OCI-LY1 (cell line): ENCODE data around the gene FAM110A.

Experiments used
- H2AFZ ChIP-seq: fragments of 200-600 bp; sonication (generic), shearing (Covaris generic); 2 replicates; pipeline ENCODE4 v1.6.0; 2014; ENCODE audit warnings: antibody characterized with exemption, mild to moderate bottlenecking, low read length
- H3F3A ChIP-seq: fragments of 200-600 bp; sonication (generic), shearing (Covaris generic); 2 replicates; pipeline ENCODE4 v1.6.0; 2014; ENCODE audit warnings: mild to moderate bottlenecking, antibody characterized with exemption, low read length, moderate library complexity; ENCODE audit not compliant: insufficient read depth
- H3K27ac ChIP-seq: fragments of 200-600 bp; sonication (generic); 2 replicates; pipeline ENCODE4 v1.5.1; 2014; ENCODE audit warnings: low read length, mixed run types, mild to moderate bottlenecking, low read depth; ENCODE audit not compliant: poor library complexity, severe bottlenecking
- H3K27me3 ChIP-seq: fragments of 200-600 bp; sonication (generic); 2 replicates; pipeline ENCODE4 v1.6.0; 2014; ENCODE audit warnings: antibody characterized with exemption, mild to moderate bottlenecking, low read length, moderate library complexity; ENCODE audit not compliant: insufficient read depth
- H3K36me3 ChIP-seq: fragments of 200-600 bp; sonication (generic); 2 replicates; pipeline ENCODE4 v1.6.1; 2014; ENCODE audit warnings: mild to moderate bottlenecking, antibody characterized with exemption, low read length, moderate library complexity, mixed read lengths; ENCODE audit not compliant: insufficient read depth
- H3K4me1 ChIP-seq: fragments of 200-600 bp; sonication (generic); 2 replicates; pipeline ENCODE4 v1.5.1; 2014; ENCODE audit warnings: mild to moderate bottlenecking, low read length, moderate library complexity; ENCODE audit not compliant: insufficient read depth, severe bottlenecking
- H3K4me2 ChIP-seq: fragments of 200-600 bp; sonication (generic), shearing (Covaris generic); 2 replicates; pipeline ENCODE4 v1.6.1; 2014; ENCODE audit warnings: low read length
- H3K4me3 ChIP-seq: fragments of 200-600 bp; sonication (generic); 2 replicates; pipeline ENCODE4 v1.5.1; 2014; ENCODE audit warnings: low read length, low read depth, mild to moderate bottlenecking, mixed read lengths; ENCODE audit not compliant: poor library complexity, severe bottlenecking
- H3K79me2 ChIP-seq: fragments of 200-600 bp; shearing (Covaris generic); 2 replicates; pipeline ENCODE4 v1.6.1; 2016; ENCODE audit warnings: mixed run types, low read length, mixed read lengths; ENCODE audit not compliant: insufficient read depth
- H3K9ac ChIP-seq: fragments of 200-600 bp; sonication (generic), shearing (Covaris generic); 2 replicates; pipeline ENCODE4 v1.6.1; 2014; ENCODE audit warnings: mild to moderate bottlenecking, low read length, mixed read lengths
- H3K9me2 ChIP-seq: fragments of 200-600 bp; sonication (generic), shearing (Covaris generic); 2 replicates; pipeline ENCODE4 v1.6.1; 2014; ENCODE audit warnings: low read depth, mild to moderate bottlenecking, low read length, mixed read lengths
- H3K9me3 ChIP-seq: fragments of 200-600 bp; shearing (Covaris generic); 2 replicates; pipeline ENCODE4 v1.6.1; 2014; ENCODE audit warnings: low read length, mixed read lengths
- H4K20me1 ChIP-seq: fragments of 200-600 bp; sonication (generic), shearing (Covaris generic); 2 replicates; pipeline ENCODE4 v1.6.0; 2016; ENCODE audit warnings: mild to moderate bottlenecking, low read length; ENCODE audit not compliant: insufficient read depth
- EZH2 ChIP-seq: fragments of 200-600 bp; sonication (generic), shearing (Covaris generic); IDR thresholded peaks from 2 replicates; pipeline ENCODE4 v1.8.0; 2017; ENCODE audit warnings: borderline replicate concordance, mixed run types, mild to moderate bottlenecking, antibody characterized with exemption, low read length, moderate library complexity, mixed read lengths
- TF ChIP-seq, protein P1 (sequence below): fragments of 200-600 bp; sonication (generic), shearing (Covaris generic); IDR thresholded peaks from 2 replicates; pipeline ENCODE4 v1.5.1; 2017; ENCODE audit warnings: mild to moderate bottlenecking, antibody characterized with exemption, low read length, moderate library complexity, mixed read lengths

The FAM110A gene

DNA sequence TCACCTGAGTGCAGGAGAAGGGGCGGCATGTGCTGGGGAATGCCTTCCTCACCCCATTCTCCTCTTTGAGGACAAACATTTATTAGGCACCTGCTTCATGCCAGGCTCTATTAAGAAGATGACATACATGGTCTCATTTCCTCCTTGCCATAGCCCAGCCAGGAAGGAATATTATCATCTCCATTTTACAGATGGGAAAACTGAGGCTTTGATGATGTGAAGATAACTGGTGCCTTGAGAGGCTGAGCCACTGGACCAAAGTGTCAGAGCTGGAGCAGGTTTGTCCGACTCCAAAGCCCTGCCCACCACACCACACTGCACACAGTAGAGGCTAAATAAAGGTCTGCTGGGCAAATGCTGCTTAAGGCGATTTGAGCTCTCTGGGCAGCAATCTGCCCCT lies 37.2 kb downstream of the FAM110A start:
- no peaks in the 10 kb centered on the region for H3K36me3 ChIP-seq
- no peaks in the 10 kb centered on the region for H3K9me3 ChIP-seq
- H3K27me3 ChIP-seq = no peaks in the 10 kb centered on the region
- no peak overlapping the region for H2AFZ ChIP-seq
- no peaks in the 10 kb centered on the region for H3K79me2 ChIP-seq
- no peak overlapping the region for H3K4me3 ChIP-seq
- H3F3A ChIP-seq = no peaks in the 10 kb centered on the region
- TF ChIP-seq, protein P1, sequence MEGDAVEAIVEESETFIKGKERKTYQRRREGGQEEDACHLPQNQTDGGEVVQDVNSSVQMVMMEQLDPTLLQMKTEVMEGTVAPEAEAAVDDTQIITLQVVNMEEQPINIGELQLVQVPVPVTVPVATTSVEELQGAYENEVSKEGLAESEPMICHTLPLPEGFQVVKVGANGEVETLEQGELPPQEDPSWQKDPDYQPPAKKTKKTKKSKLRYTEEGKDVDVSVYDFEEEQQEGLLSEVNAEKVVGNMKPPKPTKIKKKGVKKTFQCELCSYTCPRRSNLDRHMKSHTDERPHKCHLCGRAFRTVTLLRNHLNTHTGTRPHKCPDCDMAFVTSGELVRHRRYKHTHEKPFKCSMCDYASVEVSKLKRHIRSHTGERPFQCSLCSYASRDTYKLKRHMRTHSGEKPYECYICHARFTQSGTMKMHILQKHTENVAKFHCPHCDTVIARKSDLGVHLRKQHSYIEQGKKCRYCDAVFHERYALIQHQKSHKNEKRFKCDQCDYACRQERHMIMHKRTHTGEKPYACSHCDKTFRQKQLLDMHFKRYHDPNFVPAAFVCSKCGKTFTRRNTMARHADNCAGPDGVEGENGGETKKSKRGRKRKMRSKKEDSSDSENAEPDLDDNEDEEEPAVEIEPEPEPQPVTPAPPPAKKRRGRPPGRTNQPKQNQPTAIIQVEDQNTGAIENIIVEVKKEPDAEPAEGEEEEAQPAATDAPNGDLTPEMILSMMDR = no peak
- TF ChIP-seq EZH2 = no peak
- no peaks in the 10 kb centered on the region for H3K4me1 ChIP-seq
- H3K9ac ChIP-seq = no peak overlapping the region
- H3K9me2 ChIP-seq = no peaks in the 10 kb centered on the region
- no peak overlapping the region for H3K4me2 ChIP-seq
- no peak overlapping the region for H3K27ac ChIP-seq
- H4K20me1 ChIP-seq = no peaks in the 10 kb centered on the region

- Histone ChIP-seq H3K27ac (no peak overlapping the region), H3K9ac (no peak overlapping the region), H3K4me3 (no peak overlapping the region), H3K36me3 (no peaks in the 10 kb centered on the region), H4K20me1 (no peaks in the 10 kb centered on the region), H3K9me3 (no peaks in the 10 kb centered on the region), H3F3A (no peaks in the 10 kb centered on the region), H3K79me2 (no peaks in the 10 kb centered on the region), H3K4me2 (no peak overlapping the region), H3K9me2 (no peaks in the 10 kb centered on the region), H2AFZ (no peak overlapping the region), H3K4me1 (no peaks in the 10 kb centered on the region), H3K27me3 (no peaks in the 10 kb centered on the region)
- no peak for TF ChIP-seq EZH2
- TF ChIP-seq, protein P1 = no peak
Observed at GRCh38 chr20:871436-871835, 37.9 kb downstream of the FAM110A start.

DNA sequence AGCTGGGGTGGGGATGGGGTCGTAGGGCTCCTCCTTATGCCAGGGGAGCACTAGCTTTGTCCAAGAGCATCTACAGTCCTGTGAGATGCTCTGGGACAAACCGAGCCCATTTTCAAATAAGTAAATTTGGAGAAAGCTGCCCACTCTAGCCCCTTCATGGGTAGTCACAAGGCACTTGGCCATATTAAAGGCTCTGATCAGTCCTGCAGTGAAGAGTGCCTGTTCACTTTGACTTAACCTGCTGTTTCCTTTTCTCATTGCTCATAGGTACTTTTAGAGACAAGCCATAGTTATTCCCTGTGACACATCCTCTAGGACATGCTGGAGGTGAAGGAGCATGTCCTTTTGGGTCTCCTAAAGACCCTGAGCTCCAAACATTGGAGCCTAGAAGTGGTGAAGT lies 38.4 kb downstream of the FAM110A start:
- Histone ChIP-seq H2AFZ (no peak overlapping the region), H3K9me2 (no peaks in the 10 kb centered on the region), H3K4me2 (no peak overlapping the region), H3K79me2 (no peaks in the 10 kb centered on the region), H3K4me1 (no peaks in the 10 kb centered on the region), H3K27ac (no peak overlapping the region), H3K9me3 (no peaks in the 10 kb centered on the region), H3K27me3 (no peaks in the 10 kb centered on the region), H3K4me3 (no peak overlapping the region), H3K36me3 (no peaks in the 10 kb centered on the region), H3F3A (no peaks in the 10 kb centered on the region), H3K9ac (no peak overlapping the region), H4K20me1 (no peaks in the 10 kb centered on the region)
- TF ChIP-seq, protein P1 = no peak
- no peak for TF ChIP-seq EZH2
